Endothelial cell of umbilical vein (primary cell): ENCODE measurements around the gene SLC5A9. TPM values are rescaled to one million over a fixed set of nuclear protein-coding genes. Genes with fewer than 3 reads are reported as not detected.

Experiments used
- BruUV-seq: library from RNA; stranded (reverse); fragments of 400-500 nt; replicated peaks from 2 replicates; lab custom pipeline; 2021; lab: Mats Ljungman, UMichigan
- CTCF ChIA-PET: fragments of 300-600, 350-600 bp; sonication (Branson Sonifier 250); formaldehyde crosslinking; loops from one replicate; lab custom pipeline; 2021; ENCODE audit warnings: antibody characterized with exemption, inconsistent platforms; lab: Charles Lee
- POLR2A ChIA-PET: fragments of 300-600, 350-600 bp; sonication (Branson Sonifier 250); formaldehyde crosslinking; loops from one replicate; lab custom pipeline; 2021; ENCODE audit warnings: antibody characterized with exemption, inconsistent platforms; lab: Charles Lee
- DNase-seq: peaks from one replicate; pipeline ENCODE4 v3.0.0-alpha.2; 2011; ENCODE audit warnings: low read depth, low spot score
- FAIRE-seq: peaks from 2 replicates; lab custom pipeline; 2011; peaks lifted over from hg19 to GRCh38; lab: Jason Lieb, UNC
- H2AFZ ChIP-seq: 2 replicates; pipeline ENCODE4 v1.6.0; 2012; ENCODE audit warnings: low read depth, low read length, control low read depth, inconsistent platforms
- H3K27ac ChIP-seq: 2 replicates; pipeline ENCODE4 v1.5.1; 2011; ENCODE audit warnings: low read depth, mild to moderate bottlenecking, control low read depth, low read length, moderate library complexity; ENCODE audit not compliant: insufficient read depth
- H3K27me3 ChIP-seq, 2 experiments: 2 replicates each; pipeline versions ENCODE4 v1.6.0 to v1.6.1; 2011; ENCODE audit warnings: low read length in 2 of 2, mixed read lengths in 1 of 2; ENCODE audit not compliant: control insufficient read depth in 2 of 2, insufficient read depth in 2 of 2
- H3K36me3 ChIP-seq, 2 experiments: 2 replicates in 1 of 2; 3 replicates in 1 of 2; pipeline ENCODE4 v1.5.1; 2011; ENCODE audit warnings: low read length in 2 of 2, mild to moderate bottlenecking in 1 of 2, moderate library complexity in 1 of 2; ENCODE audit not compliant: control insufficient read depth in 2 of 2, insufficient read depth in 2 of 2; ENCODE audit errors: extremely low read depth in 1 of 2
- H3K4me1 ChIP-seq: 3 replicates; pipeline ENCODE4 v1.5.1; 2011; ENCODE audit warnings: mild to moderate bottlenecking, low read length; ENCODE audit not compliant: control insufficient read depth, insufficient read depth; ENCODE audit errors: extremely low read depth
- H3K4me2 ChIP-seq: 2 replicates; pipeline ENCODE4 v1.6.1; 2011; ENCODE audit warnings: low read length, control low read depth, mixed read lengths; ENCODE audit not compliant: insufficient read depth
- H3K4me3 ChIP-seq, 3 experiments: fragments of 200-600 bp in 1 of 3; sonication (generic), shearing (Covaris generic) in 1 of 3; replicated peaks in 1 of 3; 2 replicates each; pipeline ENCODE4 v1.5.1; 2011 to 2016; ENCODE audit warnings: control low read depth in 3 of 3, low read length in 3 of 3, mild to moderate bottlenecking in 2 of 3, inconsistent platforms in 1 of 3, low read depth in 1 of 3, moderate library complexity in 1 of 3; ENCODE audit not compliant: insufficient read depth in 1 of 3
- H3K79me2 ChIP-seq: 2 replicates; pipeline ENCODE4 v1.6.0; 2012; ENCODE audit warnings: low read length, inconsistent platforms; ENCODE audit not compliant: control insufficient read depth, insufficient read depth
- H3K9ac ChIP-seq: replicated peaks from 2 replicates; pipeline ENCODE3; 2011; ENCODE audit warnings: low read length, control low read depth; ENCODE audit not compliant: insufficient read depth; ENCODE audit errors: extremely low read depth
- H3K9me1 ChIP-seq: replicated peaks from 3 replicates; pipeline ENCODE4 v1.6.0; 2011; ENCODE audit warnings: mild to moderate bottlenecking, low read length; ENCODE audit not compliant: control insufficient read depth, insufficient read depth; ENCODE audit errors: extremely low read depth
- H3K9me3 ChIP-seq: replicated peaks from 2 replicates; pipeline ENCODE4 v1.5.1; 2012; ENCODE audit warnings: low read length, inconsistent platforms; ENCODE audit not compliant: control insufficient read depth, insufficient read depth
- H4K20me1 ChIP-seq: replicated peaks from 2 replicates; pipeline ENCODE3; 2011; ENCODE audit warnings: mild to moderate bottlenecking, low read length; ENCODE audit not compliant: control insufficient read depth, insufficient read depth; ENCODE audit errors: extremely low read depth
- CTCF ChIP-seq, 2 donors: IDR thresholded peaks; 1 replicate in 1 of 2; 2 replicates in 1 of 2; pipeline ENCODE4 v1.5.1; 2011; ENCODE audit warnings: low read length in 2 of 2, mild to moderate bottlenecking in 2 of 2, moderate library complexity in 2 of 2, control low read depth in 1 of 2, inconsistent platforms in 1 of 2, low read depth in 1 of 2; ENCODE audit not compliant: insufficient read depth in 1 of 2; ENCODE audit errors: extremely low read depth in 1 of 2
- EZH2 ChIP-seq: IDR thresholded peaks from 2 replicates; pipeline ENCODE4 v1.6.1; 2012; ENCODE audit warnings: borderline replicate concordance, low read depth, mild to moderate bottlenecking, moderate library complexity, low read length, inconsistent platforms; ENCODE audit not compliant: severe bottlenecking
- FOS ChIP-seq: IDR thresholded peaks from 2 replicates; pipeline ENCODE4 v1.6.1; 2011; ENCODE audit warnings: mild to moderate bottlenecking, low read length, moderate library complexity, borderline replicate concordance; ENCODE audit not compliant: insufficient read depth
- GATA2 ChIP-seq: IDR thresholded peaks from 2 replicates; pipeline ENCODE4 v1.7.0; 2011; ENCODE audit warnings: low read depth, mild to moderate bottlenecking, moderate library complexity, mixed read lengths, low read length; ENCODE audit not compliant: insufficient read length, insufficient read depth
- JUN ChIP-seq: IDR thresholded peaks from 2 replicates; pipeline ENCODE4 v1.6.1; 2011; ENCODE audit warnings: borderline replicate concordance, low read depth; ENCODE audit not compliant: insufficient read length, insufficient read depth
- MAX ChIP-seq: IDR thresholded peaks from 2 replicates; pipeline ENCODE4 v1.6.1; 2011; ENCODE audit not compliant: insufficient read depth, insufficient read length
- MYC ChIP-seq: IDR thresholded peaks from one replicate; pipeline ENCODE4 v1.6.1; 2011; ENCODE audit warnings: mild to moderate bottlenecking, low read depth, low read length
- POLR2A ChIP-seq: IDR thresholded peaks from 2 replicates; pipeline ENCODE4 v1.6.1; 2012; ENCODE audit warnings: low read depth, mild to moderate bottlenecking, control low read depth, low read length
- POLR2AphosphoS5 ChIP-seq: IDR thresholded peaks from 2 replicates; pipeline ENCODE4 v1.6.1; 2012; ENCODE audit warnings: low read depth, mild to moderate bottlenecking, control low read depth, low read length, moderate library complexity; ENCODE audit not compliant: insufficient read depth
- dilution Hi-C: fragments of 300-500 bp; cut with MboI; formaldehyde crosslinking; loops from one replicate; pipeline ENCODE4 v1.15.0; 2019; ENCODE audit warnings: low sequenced_read_pairs; ENCODE audit not compliant: extremely low pct_ligation_motif_present
- intact Hi-C: fragments of 100-400 bp; cut with micrococcal nuclease; formaldehyde crosslinking; loops from one replicate; pipeline ENCODE4 v1.10.0; 2022
- polyA plus RNA-seq, 4 experiments: library from polyadenylated mRNA; depleted of rRNA in 3 of 4; stranded (reverse) in 3 of 4; unstranded in 1 of 4; fragments of >200 nt; gene quantifications; 2 replicates each; pipeline versions ENCODE4 v1.2.1 to v1.2.3, GENCODE V29; 2011 to 2012; ENCODE audit warnings: missing spikeins in 1 of 4
- total RNA-seq: library from RNA; stranded (reverse); gene quantifications from 2 replicates; pipeline ENCODE4 v1.2.3, GENCODE V29; 2021

Gene SLC5A9
- total and polyA plus RNA-seq, 2 donors (not counting 3 experiments of a cell fraction or from before 2014, with no cell fraction given), result not detected

GRCh38 chr1:48258106-48258505 lies 35.6 kb downstream of the SLC5A9 start:
- FAIRE-seq (no peak), DNase-seq (no peak)
- Histone ChIP-seq H3K4me2 (no peak overlapping the region), H3K9me3 (no peaks in the 10 kb centered on the region), H2AFZ (no peak overlapping the region), H3K27ac (no peak overlapping the region), H3K27me3 (no peaks in the 10 kb centered on the region), H3K4me1 (no peaks in the 10 kb centered on the region), H4K20me1 (no peaks in the 10 kb centered on the region), H3K9ac (no peak overlapping the region), H3K36me3 (no peaks in the 10 kb centered on the region), H3K79me2 (no peaks in the 10 kb centered on the region), H3K4me3 (no peak overlapping the region), H3K9me1 (no peaks in the 10 kb centered on the region)
- CTCF ChIA-PET, result interaction anchor here (1.1 kb wide), 1 partner anchor 241 kb away, joined by 3 read pairs; no protein-coding TSS in a partner anchor
- TF ChIP-seq FOS, result no peak
- dilution Hi-C loops (no loop called here), intact Hi-C loops (no loop called here)
- POLR2A ChIA-PET, result no interaction called here
- BruUV-seq, result no TSS peak

DNA sequence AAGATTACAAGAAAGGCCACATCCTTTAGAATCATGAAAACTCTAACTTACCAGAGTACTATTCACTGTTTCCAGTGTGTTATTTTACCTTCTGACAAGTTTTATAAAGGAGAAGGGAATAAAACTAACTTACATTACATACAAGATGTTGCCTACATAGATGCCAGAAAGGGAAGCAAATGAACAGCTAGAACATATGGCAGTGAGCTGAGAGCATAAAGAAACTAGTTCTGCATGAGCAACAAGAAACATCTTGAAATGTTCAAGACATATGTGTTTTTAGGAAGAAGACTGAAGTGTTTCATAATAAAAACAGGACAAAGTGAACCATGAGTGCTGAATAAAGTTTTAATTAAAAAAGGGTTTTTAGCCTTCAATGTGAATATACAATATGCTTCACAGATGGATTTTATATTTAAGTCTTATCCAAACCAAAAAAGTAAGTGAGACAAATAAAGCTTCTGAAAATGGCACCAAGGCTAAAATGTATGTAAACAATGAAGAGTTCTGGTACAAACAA lies 39.4 kb downstream of the SLC5A9 start:
- H3K4me1 ChIP-seq, result no peaks in the 10 kb centered on the region
- H3K9me1 ChIP-seq, result no peaks in the 10 kb centered on the region
- H4K20me1 ChIP-seq, result no peaks in the 10 kb centered on the region
- no peak overlapping the region for H3K4me2 ChIP-seq
- no peaks in the 10 kb centered on the region for H3K27me3 ChIP-seq
- DNase-seq (no peak), FAIRE-seq (no peak)
- H3K9me3 ChIP-seq, result no peaks in the 10 kb centered on the region
- no peak overlapping the region for H3K27ac ChIP-seq
- no peaks in the 10 kb centered on the region for H3K36me3 ChIP-seq
- intact Hi-C loops, result no loop called here
- ChIA-PET CTCF (no interaction called here), POLR2A (no interaction called here)
- no peaks in the 10 kb centered on the region for H3K79me2 ChIP-seq
- no peak overlapping the region for H3K4me3 ChIP-seq
- dilution Hi-C loops, result no loop called here
- no TSS peak for BruUV-seq
- no peak for TF ChIP-seq CTCF (IDR thresholded peaks at IDR 0.05; ENCODE audit: extremely low read depth in 1 of 2, insufficient read depth in 1 of 2, low read depth in 1 of 2, low read length in 2 of 2)
- TF ChIP-seq POLR2AphosphoS5, result no peak
- TF ChIP-seq MAX, result no peak
- TF ChIP-seq MYC, result no peak
- no peak for TF ChIP-seq EZH2
- no peak for TF ChIP-seq POLR2A
- TF ChIP-seq FOS, result no peak
- TF ChIP-seq GATA2, result no peak
- no peak for TF ChIP-seq JUN
- H3K9ac ChIP-seq, result no peak overlapping the region
- no peak overlapping the region for H2AFZ ChIP-seq
